Measurements from ENCODE around the gene NFIX.

NFIX gene

GRCh38 chr19:12987781-12988180 lies 7.5 kb upstream of the NFIX start:
- DNase-seq (ENCODE audit: low read depth), result no peak

GRCh38 chr19:12990431-12990830 lies 4.8 kb upstream of the NFIX start:
- no peak for DNase-seq (ENCODE audit: low read depth)

GRCh38 chr19:12990853-12991252 lies 4.4 kb upstream of the NFIX start:
- DNase-seq (ENCODE audit: low read depth), result no peak

GRCh38 chr19:12991296-12991695 lies 4.0 kb upstream of the NFIX start:
- no peak for DNase-seq (ENCODE audit: low read depth)

- DNase-seq (ENCODE audit: low read depth), result no peak
These were observed 2.5 kb upstream of the NFIX start for GRCh38 chr19:12992729-12993128.

GRCh38 chr19:12993562-12993961 lies 1.7 kb upstream of the NFIX start:
- no peak for DNase-seq (ENCODE audit: low read depth)

- DNase-seq (ENCODE audit: low read depth), result no peak
These were observed 526 bp downstream of the NFIX start for GRCh38 chr19:12995596-12996405.

- DNase-seq (ENCODE audit: low read depth), result no peak
These were observed 1.3 kb downstream of the NFIX start for GRCh38 chr19:12996406-12997094.

- no peak for DNase-seq (ENCODE audit: low read depth)
These were observed 2.1 kb downstream of the NFIX start for GRCh38 chr19:12997179-12997966.

- no peak for DNase-seq (ENCODE audit: low read depth)
These were observed 3.0 kb downstream of the NFIX start for GRCh38 chr19:12997967-12998940.

- no peak for DNase-seq (ENCODE audit: low read depth)
These were observed 5.9 kb downstream of the NFIX start for GRCh38 chr19:13001166-13001501.

- DNase-seq (ENCODE audit: low read depth), result no peak
These were observed 6.4 kb downstream of the NFIX start for GRCh38 chr19:13001502-13002165.

- no peak for DNase-seq (ENCODE audit: low read depth)
These were observed 7.1 kb downstream of the NFIX start for GRCh38 chr19:13002166-13002898.

GRCh38 chr19:13003081-13003480 lies 7.8 kb downstream of the NFIX start:
- DNase-seq (ENCODE audit: low read depth), result no peak

GRCh38 chr19:13004273-13004672 lies 9.0 kb downstream of the NFIX start:
- DNase-seq (ENCODE audit: low read depth), result no peak

GRCh38 chr19:13005253-13005652 lies 10.0 kb downstream of the NFIX start:
- DNase-seq (ENCODE audit: low read depth), result no peak

GRCh38 chr19:13005861-13006370 lies 10.6 kb downstream of the NFIX start:
- DNase-seq (ENCODE audit: low read depth), result no peak

GRCh38 chr19:13006431-13007281 lies 11.4 kb downstream of the NFIX start:
- DNase-seq (ENCODE audit: low read depth), result no peak
